Occipital lobe (tissue), 2 donors: ENCODE data around the gene ZNF385C. TPM values are rescaled to one million over a fixed set of nuclear protein-coding genes. Genes with fewer than 3 reads are reported as not detected.
"Not testable (repeated sequence)": the region's sequence is repeated elsewhere in the genome, so short reads cannot be mapped to it uniquely, and the experiment has no call there.

ENCODE experiments used
- DNase-seq: peaks from one replicate; lab custom pipeline; 2025; lab: John Stamatoyannopoulos, UW
- total RNA-seq: library from RNA; depleted of rRNA; stranded (reverse); fragments of >200 nt; gene quantifications from one replicate; pipeline ENCODE4 v1.2.3, GENCODE V29; 2014

Gene ZNF385C
- total RNA-seq, 1 donor from 2014 or later = 0.31 TPM

DNA sequence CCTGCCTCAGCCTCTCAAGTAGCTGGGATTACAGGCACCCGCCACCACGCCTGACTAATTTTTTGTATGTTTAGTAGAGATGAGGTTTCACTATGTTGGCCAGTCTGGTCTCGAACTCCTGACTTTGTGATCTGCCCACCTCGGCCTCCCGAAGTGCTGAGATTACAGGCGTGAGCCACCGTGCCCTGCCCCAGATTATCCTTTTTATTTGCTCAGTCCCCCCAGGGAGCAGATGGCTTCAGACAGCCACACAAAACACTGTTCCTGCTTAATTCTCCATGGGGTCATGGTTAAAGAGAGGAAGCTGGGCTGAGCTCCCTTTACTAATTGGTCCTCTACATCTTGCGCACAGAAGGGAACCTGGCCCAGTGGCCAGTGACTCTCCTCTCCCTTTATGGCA lies 77.4 kb downstream of the ZNF385C start:
- DNase-seq = not testable (repeated sequence)

DNA sequence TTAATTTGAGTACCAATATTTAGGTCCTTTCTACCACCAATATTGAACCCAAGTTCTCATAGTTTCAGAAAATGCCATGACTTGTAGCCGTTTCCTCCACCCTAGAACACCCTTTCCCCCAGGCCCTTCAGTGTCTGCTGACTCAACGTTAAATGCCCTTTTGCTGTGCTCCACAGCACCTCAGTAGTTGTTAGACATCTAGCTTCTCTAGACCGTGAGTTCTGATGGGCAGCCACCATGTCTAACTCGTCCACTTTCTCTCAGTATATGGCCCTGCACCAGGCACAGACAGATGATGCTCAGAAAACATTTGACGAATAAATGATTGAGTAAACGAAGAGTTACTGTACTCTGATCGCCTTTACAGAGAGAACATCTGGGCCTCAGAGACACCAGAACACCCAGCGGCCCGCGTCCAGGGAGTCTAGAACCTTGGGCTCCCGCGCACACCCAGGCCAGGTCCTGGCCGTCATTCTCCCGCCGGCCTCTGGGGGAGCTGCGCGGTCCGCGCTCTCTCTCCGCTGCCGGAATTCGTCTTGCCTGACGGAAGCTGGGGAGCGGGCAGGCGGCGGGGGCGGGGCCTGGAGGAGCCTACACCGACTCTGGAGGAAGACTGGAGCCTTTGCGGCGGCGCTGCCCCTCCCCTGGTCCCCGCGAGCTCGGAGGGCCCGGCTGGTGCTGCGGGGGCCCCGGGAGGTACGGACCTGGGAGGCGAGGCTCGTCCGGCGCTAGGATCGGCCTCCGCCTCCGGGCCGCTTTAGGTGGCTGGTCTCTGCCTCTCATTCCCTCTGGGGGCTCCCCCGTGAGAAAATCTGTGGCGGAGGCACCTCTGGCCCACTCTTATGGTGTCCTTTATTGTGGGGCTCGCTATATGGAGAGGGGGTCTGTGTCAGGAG lies 78.5 kb downstream of the ZNF385C start, which contains the start of gene NKIRAS2:
Gene NKIRAS2 (plus strand): TSS at position 582 of the 896 bp plus-strand sequence. CDS start 1,488 bp downstream, outside the sequence.
- peak; percentile 93 for DNase-seq

DNA sequence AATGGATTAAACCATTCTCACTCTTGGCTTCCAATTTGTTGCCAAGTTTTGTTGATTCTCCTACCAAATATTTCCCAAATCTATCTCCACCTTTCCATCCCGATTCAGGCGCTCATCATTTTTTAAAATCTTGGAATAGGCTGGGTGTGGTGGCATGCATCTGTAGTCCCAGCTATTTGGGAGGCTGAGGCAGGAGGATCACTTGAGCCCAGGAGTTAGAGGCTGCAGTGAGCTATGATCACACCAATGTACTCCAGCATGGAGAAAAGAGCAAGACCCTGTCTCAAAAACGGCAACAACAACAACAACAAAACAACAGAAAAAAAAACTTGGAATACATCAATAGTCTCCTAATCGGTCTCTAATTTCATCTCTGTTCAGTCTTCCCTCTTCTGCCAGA lies 79.3 kb downstream of the ZNF385C start:
- DNase-seq = no peak

DNA sequence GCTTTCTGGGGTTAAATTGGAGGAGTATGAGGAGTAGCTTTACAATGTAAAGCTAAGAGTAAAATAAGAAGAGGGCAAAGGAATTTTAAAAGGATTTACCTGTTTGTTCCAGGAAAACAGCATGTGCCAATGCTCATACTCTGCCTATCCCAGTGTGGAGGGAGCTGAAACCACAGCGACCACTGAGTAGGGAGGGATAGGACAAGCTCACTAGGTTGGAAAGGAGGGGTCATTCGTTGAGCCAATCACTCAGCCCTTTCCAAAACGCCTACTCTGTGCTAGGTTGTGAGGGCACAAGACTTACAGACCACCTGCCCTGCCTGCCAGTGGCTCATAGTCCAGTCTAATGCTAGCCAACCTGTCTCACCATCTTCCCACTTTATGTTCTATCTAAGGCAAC lies 79.9 kb downstream of the ZNF385C start:
- no peak for DNase-seq

DNA sequence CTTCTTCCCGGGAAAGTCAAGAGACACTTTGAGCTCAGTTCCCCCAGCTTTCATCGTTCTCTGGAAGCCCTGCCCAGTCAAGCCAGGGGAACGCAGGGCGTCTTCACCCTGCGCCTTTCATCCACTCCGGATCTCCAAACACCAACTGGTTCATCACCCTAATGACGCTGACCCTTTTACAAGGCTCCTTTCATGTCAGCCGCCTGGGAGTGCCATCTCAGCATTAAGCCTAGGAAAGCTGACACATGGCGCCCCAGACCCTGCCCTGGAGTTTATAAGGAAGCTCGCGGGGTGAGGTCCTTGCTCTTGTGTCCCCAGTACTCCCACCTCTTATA lies 80.4 kb downstream of the ZNF385C start:
- no peak for DNase-seq

DNA sequence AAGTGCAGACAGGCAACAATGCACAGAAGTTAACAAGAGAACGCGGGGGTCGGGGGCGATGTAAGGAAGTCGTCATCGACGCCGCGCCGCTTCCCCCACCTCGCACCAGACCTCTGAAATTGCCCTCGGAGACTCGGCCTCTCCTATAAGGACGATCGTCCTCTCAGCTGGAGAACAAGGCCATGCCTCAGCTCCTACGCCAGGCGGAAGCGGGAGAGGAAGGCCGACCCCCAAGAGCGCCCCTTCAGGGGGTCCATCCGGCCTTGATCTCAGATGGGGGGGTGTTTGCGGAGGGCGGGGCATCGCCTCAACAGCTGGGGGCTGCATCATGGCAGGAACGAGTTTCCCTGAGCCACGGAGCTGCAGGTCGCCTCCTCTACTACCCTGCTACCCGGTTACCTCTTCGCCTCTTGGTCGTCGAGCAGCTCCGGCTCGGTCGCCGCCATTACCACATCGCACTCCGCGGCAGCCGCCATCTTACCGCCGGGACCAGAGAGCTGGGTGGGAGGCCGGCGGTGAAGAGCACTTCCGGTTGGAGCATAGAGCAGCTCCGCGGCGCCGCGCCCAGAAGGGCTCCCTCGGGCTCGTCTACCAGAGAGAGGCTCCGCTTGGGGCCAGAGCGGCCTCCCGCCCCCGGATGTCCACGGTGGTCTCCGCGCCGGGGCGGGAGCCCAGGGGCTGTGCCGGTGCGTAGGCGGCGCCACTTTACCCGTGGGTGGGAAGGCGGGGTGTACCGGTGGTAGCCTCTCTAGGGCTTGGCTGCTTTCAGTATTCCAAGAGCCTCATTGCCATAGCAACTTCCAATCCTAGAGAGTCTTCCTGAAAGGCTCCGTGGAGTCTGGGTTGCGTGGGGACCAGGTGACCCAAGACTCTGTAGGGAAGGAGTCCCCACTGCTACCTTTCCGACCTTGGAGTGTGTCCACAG lies 81.1 kb downstream of the ZNF385C start, which contains the start of gene DNAJC7:
Gene DNAJC7 (minus strand): TSS at position 499 of the 925 bp plus-strand sequence. CDS start 23 bp downstream, at position 476.
- peak; percentile 93 for DNase-seq

DNA sequence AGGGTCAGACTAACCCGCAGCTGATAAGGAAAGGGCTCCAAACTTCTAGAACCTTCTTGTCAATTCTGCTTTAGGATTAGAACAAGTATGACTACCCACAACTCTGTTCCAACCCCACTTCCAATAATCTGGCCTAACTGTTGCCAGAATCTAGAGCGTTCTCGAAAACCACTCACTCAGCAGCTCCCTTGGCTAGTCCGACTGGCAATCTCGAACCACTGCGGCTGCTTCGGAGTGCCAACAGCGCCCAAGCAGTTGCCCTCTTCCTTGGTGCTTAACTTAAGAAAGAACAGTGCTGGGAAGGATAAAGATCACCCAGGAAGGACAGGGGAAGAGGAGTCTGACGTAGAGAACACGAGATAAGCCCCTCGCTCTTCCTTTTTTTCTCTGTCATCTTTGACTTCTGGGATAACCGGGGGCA lies 81.9 kb downstream of the ZNF385C start:
- no peak for DNase-seq

DNA sequence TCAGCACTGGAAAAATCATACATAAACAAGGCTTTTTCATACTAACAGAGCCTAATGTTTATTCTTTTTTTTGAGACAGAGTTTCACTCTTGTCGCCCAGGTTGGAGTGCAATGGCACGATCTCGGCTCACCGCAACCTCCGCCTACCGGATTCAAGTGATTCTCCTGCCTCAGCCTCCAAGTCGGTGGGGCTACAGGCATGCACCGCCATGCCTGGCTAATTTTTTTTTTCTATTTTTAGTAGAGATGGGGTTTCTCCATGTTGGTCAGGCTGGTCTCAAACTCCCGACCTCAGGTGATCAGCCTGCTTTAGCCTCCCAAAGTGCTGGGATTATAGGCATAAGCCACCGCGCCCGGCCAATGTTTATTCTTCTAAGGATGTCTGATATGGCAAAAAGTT lies 84.5 kb downstream of the ZNF385C start:
- DNase-seq = not testable (repeated sequence)

DNA sequence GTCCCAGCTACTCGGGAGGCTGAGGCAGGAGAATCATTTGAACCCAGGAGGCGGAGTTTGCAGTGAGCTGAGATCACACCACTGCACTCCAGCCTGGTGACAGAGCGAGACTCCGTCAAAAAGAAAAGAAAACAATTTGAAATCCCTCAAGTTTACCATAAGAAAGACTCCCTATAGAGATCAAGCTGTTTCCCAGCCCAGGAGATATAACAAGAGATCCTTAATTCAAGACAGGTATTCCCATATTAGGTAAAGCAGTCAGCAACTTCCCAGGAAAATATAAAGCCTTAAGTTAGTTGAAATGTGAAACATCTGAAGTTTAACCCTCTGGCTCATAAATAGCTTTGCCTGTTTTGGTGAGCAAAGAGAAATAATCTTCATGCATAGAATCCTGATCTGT lies 85.9 kb downstream of the ZNF385C start:
- not testable (repeated sequence) for DNase-seq

DNA sequence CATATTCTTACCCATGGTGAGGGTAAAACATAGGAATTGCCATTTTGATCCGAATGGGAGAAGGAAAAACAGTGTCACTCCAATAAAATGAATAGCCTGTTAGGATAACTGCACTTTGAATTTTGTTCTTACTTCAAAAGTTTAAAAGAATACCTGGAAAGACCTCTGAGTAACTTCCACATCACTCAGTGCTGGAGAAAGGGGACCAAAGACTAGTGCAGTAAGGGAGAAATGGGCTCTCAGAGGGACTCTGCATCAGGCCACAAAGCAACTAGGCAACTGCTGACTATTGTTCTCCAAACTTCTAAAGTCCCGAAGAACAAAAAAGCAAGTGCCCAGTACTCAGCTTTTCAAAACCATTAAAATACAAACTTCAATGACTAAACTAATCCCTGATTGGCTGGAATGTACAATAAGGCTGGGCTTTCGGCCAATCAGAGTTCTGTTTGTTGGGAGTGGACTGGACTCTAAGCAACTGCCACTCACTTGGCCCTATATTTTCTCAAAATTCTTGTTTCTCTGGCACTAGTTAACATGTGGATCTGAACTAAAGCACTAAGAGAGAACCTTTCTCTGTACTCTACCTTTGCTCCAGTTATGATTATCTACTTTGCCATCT lies 87.3 kb downstream of the ZNF385C start:
- DNase-seq = no peak

DNA sequence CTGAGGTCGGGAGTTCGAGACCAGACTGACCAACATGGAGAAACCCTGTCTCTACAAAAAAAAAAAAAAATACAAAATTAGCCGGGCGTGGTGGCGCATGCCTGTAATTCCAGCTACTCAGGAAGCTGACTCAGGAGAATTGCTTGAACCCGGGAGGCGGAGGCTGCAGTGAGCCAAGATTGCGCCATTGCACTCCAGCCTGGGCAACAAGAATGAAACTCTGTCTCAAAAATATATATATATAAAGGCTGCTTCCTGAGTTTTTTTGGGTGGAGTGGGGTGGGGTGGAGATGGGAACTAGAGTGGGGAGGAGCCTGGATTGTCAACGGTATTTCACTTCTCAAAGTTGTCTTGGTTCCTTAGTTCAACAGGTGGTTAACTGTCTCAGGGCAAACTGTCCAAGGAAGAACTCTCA lies 88.0 kb downstream of the ZNF385C start:
- not testable (repeated sequence) for DNase-seq

DNA sequence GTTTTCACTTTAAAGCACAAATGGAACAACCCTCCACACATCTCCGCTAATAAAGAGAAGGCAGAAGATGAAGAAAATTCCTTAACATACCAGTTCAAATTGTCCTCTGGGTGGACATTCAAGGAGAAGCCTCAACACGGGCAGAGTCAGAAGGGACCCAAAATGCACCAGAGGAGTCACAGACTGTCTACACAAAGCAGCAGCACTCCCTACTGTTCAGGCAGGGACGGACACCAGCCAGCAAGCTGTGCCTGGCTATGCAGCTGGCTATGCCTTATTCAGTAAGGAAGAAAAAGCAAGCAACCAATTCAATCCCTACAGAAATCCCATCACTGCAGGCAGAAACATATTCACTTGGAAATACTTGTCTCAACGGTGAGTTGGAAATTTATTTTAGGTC lies 89.1 kb downstream of the ZNF385C start:
- DNase-seq = peak; percentile 27

DNA sequence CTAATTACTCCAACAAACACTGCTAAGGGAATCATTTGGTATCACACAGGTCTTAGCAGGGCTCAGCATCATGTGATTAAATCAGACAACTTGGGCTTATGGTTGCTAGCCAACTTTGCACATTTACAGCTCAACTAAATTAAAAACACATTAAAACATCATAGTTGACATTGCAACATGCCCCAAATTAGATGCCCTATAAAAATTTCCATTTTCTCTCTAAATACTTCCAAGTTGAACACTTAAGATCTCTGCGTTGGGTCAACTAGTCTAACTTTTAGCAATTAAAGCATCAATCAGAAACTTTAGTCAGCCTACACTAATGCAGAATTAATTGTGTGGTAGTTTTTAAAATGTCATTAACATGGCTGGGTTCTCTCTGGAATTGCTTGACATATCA lies 93.1 kb downstream of the ZNF385C start:
- no peak for DNase-seq

DNA sequence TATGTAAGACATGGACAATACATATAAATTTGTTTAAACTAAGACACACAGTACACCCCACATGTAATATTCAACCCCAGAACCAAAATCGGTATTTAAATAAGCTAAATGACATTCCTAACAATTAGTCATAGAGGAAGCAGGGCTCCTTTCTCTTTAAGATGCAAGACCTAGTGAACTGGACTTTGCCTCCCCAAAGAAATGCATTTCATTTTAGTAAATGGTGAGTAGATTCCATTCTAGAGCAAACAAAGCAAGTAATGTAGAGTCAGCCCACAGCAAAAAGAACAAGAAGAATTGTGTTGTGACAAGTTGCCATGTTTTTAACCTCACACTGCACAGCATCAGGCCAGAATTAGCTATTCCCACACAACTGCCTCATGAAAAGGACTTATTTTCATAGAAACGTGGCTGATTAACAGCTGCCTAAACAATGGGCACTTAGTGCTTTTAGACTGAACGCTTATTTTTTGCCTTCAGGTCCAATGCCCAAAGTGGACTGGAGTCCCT lies 95.4 kb downstream of the ZNF385C start:
- no peak for DNase-seq

DNA sequence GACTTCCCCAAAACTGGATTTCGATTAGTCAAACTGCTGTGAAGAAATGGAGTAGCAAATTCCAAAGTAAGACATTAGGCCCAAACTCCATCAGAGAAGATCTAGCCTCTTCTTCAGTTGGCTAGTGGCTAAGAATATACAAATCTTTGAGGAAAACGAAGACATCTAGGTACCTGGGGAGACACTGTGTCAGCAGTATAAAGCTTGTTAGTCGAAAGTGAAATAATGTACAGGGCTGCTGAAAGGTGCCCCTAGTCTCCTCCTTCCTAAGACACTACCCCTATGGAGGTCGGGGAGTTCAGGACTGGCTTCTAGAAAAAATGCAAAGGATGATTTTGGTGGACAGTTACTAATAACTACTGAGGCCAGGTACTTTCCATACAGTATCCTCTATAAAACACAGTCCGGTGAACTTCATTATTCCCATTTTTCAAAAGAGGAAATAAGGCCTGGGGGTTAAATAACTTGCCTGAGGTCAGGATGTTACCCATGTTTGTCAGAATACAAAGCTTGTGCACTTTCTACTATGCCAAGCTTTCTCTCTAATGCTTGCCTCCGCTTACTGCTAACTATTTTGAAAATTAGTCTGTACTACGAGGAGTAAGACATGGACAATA lies 96.0 kb downstream of the ZNF385C start:
- no peak for DNase-seq

DNA sequence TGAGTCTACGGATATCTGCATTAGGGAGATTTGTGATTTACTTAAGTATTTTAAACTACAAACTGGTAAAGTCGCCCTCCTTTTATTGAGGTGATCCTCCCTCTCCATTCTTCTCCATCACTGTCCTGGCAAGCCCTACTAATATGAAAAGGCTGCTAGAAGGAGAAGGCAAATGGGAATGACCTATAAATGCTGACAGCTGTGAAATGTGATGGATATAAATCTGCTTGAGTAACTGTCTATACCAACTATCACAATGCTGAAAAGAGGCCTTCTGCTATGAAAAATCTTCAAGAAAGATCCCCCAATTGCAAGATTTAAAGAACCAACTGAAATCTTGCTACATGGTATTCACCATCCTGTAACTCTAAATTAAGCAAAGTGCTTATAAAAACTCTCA lies 96.5 kb downstream of the ZNF385C start:
- DNase-seq = no peak

DNA sequence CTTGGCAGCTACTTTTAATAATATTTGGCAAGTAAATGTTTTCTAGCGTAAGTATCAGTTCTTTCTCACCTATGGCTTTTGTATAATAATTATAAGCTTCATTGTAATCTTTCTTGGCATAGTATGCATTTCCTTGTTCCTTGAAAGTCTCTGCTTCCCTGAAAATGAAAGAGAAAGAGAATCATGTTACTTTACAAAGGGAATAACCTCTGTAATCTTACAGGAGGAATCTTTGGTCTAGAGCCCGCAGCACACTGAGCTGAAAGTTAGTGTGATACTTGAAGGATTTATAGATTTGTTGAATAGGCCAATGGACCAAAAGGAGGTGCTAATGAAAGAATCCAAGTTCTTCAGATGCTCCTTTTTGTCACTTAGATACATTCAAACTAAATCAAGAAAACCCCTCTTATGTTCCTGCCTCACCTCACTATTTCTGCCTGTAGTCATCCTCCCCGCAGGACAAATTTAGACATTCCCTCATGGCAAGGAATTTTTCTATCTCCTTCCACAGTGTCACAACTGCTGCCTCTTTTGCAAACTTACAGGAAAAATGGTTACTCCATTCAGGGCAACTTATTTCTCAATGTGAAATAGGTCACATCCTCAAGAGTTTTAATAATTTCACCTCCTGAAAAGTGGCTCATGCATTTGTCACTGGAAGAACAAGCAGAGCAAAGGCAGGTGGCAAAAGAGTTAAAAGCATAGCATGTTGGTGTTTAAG lies 97.7 kb downstream of the ZNF385C start:
- DNase-seq = no peak

DNA sequence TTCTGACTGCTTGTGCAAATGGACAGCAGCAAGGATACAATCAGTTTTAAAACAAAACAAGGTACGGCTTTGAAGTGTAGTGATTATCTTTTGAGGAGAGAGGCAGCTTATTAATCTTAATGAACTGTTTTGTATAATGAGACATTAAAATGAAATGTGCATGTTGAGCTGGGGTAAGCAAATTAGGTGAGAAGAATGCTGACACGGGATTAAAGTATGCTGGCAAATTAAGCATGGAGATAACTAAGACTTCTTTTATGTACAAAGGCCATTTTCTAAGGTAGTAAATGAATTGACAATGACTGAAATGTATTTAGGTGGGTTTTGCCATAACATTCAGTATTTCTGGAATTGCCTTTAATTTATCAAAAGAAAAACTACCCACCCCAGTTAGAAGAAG lies 99.8 kb downstream of the ZNF385C start:
- DNase-seq = no peak

DNA sequence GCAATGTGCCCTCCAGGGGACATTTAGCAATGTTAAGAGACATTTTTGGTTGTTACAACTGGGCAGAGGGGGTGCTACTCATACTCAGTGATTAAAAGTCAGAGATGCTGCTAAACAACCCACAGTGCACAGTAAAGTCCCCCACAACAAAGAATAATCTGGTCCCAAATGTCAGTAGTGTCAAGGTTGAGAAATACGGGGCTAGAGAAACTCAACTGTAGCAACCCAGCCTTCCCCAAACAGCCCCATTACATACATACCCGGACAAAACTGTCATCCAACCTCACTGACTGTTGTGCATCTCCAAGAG lies 101.5 kb downstream of the ZNF385C start:
- no peak for DNase-seq

DNA sequence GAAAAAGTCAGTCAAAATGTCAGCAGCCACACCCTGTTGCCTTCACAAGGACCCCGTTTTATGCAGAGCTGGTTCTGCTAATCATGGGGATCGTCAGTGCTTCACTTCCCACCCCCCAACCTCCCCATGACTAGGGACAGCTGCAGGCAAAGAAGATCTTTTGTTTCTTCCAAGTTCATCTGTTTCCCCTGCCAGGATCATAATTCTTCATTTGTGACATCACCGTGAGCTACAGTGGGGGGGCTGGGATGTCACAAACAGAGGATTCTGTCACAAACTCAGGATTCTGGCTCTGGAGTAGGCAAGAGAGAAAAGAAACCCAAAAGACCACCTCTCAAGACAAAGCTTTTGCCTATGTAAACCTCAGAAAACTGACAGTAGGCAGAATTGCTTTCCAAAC lies 105.7 kb downstream of the ZNF385C start:
- DNase-seq = peak; percentile 54
